ENCODE results near the gene NRDE2.

DNA sequence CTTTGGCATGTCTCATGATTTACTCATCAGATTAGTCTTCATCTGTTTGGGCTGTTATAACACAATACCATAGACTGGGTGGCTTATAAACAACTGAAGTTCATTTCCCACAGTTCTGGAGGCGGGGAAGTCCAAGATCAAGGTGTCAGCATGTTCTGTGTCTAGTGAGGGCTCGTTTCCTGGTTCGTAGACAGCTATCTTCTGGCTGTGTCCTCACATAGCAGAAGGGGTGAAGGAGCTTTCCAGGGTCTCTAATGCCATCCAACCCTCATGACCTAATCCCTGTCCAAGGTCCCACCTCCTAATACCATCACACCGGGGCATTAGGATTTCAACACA, 30.8 kb upstream of the NRDE2 start:
- TF ChIP-seq CTCF (IDR thresholded peaks at IDR 0.05) (no peak), SIN3A (IDR thresholded peaks at IDR 0.05; ENCODE audit: borderline replicate concordance, insufficient read depth, low read depth, low read length) (no peak), POLR2AphosphoS5 (IDR thresholded peaks at IDR 0.05; ENCODE audit: low read depth, low read length) (no peak)
